IPS-NIHi7 (cell line): Measurements from ENCODE around the gene CACNA2D1.

Experiments used
- DNase-seq: peaks from one replicate; pipeline ENCODE4 v3.0.0; 2012; ENCODE audit warnings: mixed read lengths; ENCODE audit errors: extremely low spot score

Gene CACNA2D1

DNA sequence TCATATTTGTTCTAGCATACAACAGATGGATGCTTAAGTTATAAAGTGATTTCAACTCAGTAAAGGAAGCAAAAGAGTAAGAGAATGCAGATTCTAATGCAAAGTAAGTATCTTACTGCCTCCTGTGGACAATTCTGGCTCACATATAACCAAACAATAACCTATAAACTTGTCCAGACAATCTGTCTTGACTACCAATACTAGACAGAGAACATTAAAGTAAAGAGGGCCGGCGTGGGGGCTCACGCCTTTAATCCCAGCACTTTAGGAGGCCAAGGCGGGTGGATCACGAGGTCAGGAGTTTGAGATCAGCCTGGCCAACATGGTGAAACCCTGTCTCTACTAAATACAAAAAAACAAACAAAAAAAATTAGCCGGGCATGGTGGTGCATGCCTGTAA, 329.3 kb downstream of the CACNA2D1 start:
- no peak for DNase-seq

- peak; percentile 16 for DNase-seq
Measured at GRCh38 chr7:82110146-82110840, 333.3 kb downstream of the CACNA2D1 start.

- DNase-seq, result no peak
Measured at GRCh38 chr7:82109288-82109687, 334.3 kb downstream of the CACNA2D1 start.

GRCh38 chr7:82106201-82106600, 337.4 kb downstream of the CACNA2D1 start:
- DNase-seq, result no peak

DNA sequence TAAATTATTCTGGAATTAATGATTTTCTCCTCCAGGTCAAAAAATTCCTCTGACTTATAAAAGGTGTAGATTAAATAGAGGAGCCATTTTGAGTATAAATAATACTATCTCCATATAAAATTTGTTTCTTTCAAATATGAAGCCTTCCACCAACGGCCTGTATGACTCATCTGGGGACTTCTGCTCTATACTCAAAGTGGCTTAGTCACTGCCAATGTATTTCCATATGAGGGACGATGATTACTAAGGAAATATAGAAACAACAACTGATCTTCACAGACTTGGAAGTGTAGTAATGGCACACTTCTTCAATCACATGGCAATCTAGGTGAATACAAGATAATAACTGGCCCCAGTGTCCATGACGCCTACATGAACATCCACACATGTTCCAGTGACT, 338.1 kb downstream of the CACNA2D1 start:
- DNase-seq, result no peak

DNA sequence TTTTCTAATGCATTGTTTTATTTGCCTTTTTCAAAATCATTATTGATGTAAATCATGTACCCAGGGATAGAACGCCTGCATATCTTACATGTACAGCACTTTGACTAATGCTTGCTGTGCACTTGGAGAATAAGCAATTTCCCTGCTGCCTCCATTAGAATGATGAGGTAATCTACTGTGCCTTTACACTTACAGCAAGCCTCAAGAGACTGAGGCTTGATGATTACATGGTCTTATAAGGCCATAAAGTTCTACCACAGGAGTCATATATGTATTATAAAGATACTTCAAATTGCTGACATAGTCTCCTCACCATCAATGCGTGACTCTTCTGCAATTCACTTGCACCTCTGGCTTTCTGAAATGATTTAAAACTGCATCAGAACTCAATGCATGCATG, 345.2 kb downstream of the CACNA2D1 start:
- no peak for DNase-seq

DNA sequence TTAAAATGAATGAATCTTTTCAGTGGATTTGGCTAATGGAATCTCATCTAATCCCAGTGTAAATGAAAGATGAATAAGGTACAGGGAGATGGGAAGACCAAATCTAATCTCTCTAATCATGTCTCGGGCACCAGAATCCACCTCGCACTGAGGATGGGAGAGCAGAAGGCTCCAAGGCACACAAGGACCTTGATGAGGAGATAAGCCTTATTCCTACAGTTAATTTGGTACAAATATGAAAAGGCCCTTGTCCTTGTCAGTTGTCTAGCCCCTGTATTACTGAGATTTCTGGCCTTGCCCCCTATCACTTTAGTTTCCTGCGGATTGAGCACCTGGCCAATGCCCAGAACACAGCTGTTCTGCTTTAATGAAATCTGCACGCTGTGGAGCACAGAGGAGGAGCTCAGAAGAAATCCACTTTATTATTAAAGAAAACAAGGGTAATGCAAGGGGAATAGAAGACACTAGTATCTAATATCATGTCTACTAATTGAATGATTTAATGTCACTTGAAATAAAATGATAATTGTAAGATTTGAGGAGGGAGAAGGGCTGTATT, 352.4 kb downstream of the CACNA2D1 start:
- DNase-seq, result no peak

DNA sequence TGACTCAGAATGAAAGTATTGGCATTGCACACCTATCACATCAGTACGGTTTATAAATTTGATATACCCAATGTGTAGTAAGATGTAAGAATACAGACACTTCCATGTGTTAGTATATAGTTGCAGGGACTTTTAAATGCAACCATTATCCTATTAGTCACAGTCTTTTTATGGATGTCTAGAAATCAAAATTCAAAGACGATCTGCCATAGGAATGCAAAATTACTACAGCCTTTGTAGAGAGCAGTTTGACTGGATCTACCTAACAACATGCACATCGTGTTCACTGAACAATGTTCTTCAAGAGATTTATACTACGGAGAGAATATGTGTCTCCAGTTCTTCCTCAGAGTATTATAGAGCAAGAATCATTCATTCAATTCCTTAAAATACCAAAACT, 356.5 kb downstream of the CACNA2D1 start:
- DNase-seq, result no peak

- no peak for DNase-seq
Measured at GRCh38 chr7:82085116-82085515, 358.5 kb downstream of the CACNA2D1 start.

DNA sequence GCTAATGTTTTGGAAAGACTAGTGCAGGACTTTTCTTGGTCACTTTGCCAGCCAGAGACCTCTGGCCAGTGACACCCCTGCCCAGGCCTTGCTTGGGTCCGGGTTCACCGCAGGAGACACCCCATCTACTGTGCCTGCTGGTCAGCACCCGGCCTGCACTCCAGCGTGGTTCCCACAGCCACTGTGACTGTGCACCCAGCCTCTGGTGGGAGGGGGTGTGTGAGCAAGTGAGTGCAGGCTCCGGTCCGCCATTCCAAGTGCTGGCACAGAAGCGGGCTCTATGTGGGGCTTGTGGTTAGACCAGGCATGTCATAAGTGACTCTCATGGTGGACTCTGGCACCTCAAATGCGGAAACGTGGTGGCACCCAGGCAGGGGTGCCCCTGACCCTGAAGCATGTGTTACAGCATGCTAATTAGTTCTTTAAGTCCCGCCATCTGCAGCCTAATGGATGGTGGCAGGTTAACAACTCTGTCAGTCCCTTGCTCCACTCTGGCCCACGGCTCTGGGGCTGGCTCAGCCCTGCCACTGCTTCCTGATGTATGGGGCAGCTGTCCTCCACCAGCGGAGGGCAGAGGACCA, 361.8 kb downstream of the CACNA2D1 start:
- DNase-seq, result no peak

GRCh38 chr7:82080254-82080927, 363.2 kb downstream of the CACNA2D1 start:
- no peak for DNase-seq

- no peak for DNase-seq
Measured at GRCh38 chr7:82079527-82079926, 364.1 kb downstream of the CACNA2D1 start.

GRCh38 chr7:82078807-82079206, 364.8 kb downstream of the CACNA2D1 start:
- no peak for DNase-seq

GRCh38 chr7:82071468-82071867, 372.1 kb downstream of the CACNA2D1 start:
- no peak for DNase-seq

DNA sequence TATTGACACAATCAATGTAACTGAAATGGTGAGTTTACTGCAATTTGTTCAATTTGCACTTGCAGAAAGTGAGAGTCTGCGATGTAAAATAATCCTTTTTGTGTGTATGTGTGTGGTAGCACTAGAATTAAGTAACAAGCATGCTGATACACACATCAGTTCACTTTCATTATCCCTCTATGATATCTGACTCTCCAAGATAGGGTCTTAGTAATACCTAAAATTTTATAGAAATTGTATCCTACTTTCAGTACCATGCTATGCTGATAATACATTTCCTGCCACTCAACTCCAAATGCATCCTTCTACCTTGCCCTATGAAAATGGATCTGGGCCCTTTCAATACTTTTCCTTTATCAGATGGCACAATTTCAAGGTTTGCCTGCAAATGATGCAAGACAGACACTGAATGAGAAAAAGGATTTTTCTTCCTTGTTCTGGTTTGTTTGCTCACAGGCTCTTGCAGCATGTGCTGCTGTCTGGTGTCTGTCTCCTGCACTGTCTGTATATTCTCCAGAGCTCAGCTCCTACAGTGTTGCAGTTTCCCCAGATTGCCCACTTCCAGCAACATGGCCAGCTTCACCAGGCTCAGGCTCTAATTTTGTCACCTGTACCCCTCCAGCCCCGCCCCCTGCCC, 375.8 kb downstream of the CACNA2D1 start:
- no peak for DNase-seq

- DNase-seq, result no peak
Measured at GRCh38 chr7:82057476-82057875, 386.1 kb downstream of the CACNA2D1 start.

GRCh38 chr7:82056282-82056681, 387.3 kb downstream of the CACNA2D1 start:
- no peak for DNase-seq

DNA sequence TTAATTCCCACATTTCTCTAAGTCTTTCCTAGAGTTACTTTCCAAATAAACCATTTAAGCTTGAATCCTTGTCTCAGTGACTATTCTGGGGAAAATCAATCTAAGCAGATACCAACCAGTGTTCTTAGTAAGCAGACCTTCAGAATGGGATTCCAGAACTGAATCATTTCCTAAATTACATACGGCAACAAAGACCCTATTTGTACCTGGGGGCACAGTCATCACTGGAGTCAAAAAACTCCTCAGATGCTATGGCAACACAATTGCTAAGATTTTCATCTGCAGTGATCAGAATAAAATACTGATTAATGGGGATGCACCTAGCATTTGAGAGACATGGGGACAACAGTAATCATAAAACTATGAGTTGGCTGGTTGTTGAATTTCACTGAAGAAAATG, 389.0 kb downstream of the CACNA2D1 start:
- no peak for DNase-seq

DNA sequence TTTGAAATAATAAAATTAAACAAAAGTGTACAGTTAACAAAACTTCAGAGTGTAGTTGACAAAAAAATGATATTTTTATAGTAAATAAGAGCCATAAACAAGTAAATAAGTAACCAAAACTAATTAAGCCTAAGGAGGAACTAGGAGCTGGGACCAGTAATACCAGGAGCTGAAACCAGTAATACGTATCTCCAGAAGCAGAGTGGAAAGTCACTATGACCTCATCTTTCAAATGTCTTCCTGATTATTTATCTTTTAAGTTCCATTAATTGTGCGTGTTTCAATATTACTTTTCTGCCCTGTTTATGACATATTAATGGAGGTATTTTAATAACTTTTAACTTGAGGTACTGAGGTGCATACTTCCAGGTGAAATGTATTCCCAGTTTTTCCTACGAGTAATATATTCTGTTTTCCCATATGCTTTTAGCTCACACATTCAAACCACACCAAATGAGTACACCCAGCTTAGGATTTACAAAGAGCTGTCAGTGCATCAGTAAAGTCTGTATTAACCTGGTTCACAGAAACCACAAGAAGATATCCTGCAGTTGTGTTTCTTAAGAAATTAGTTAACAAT, 390.0 kb downstream of the CACNA2D1 start:
- no peak for DNase-seq

- DNase-seq, result no peak
Measured at GRCh38 chr7:82051601-82052000, 392.0 kb downstream of the CACNA2D1 start.

DNA sequence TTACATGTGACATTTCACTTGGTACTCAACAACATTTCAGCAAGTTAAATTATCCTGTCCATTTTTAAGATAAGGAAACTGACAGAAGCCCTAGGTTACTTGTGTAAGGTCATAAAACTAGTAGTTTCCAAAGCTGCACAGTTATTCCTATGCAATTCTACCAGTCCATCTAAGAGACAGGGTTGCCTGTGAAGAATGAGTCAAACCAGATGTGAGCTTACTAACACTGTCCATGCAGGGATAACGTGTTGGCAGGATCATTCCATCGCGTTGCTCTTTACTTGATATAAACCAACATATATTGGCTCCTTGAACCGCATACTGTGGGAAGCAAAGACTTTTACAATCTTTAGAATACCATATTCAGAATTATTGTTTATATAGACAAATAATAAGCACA, 392.8 kb downstream of the CACNA2D1 start:
- DNase-seq, result no peak

- DNase-seq, result no peak
Measured at GRCh38 chr7:82049891-82050533, 393.6 kb downstream of the CACNA2D1 start.
